WTC11 (cell line): ENCODE data around the gene TNFSF11. TPM values are rescaled to one million over a fixed set of nuclear protein-coding genes. Genes with fewer than 3 reads are reported as not detected.

ENCODE experiments used
- ATAC-seq: fragments of 200-7000 bp; cut with Tn5 transposase; 2 replicates; pipeline ENCODE4 v1.10.0; 2021; ENCODE audit warnings: mild to moderate bottlenecking, moderate library complexity
- CTCF ChIA-PET: fragments of 300-600 bp; sonication (Branson Sonifier 250); formaldehyde crosslinking; loops from one replicate; lab custom pipeline; 2021; ENCODE audit warnings: antibody characterized with exemption; lab: Charles Lee
- POLR2A ChIA-PET: fragments of 350-600 bp; sonication (Branson Sonifier 250); formaldehyde crosslinking; loops from one replicate; lab custom pipeline; 2021; ENCODE audit warnings: antibody characterized with exemption; lab: Charles Lee
- DNase-seq: peaks from one replicate; pipeline ENCODE4 v3.0.0; 2021; ENCODE audit warnings: low spot score
- H3K27ac Mint-ChIP-seq: 2 replicates; pipeline ENCODE4 v1.8.0; 2021; ENCODE audit warnings: mixed read lengths
- H3K27me3 Mint-ChIP-seq: 2 replicates; pipeline ENCODE4 v1.8.0; 2021; ENCODE audit warnings: low read depth, mild to moderate bottlenecking, moderate library complexity, mixed read lengths
- H3K36me3 Mint-ChIP-seq: 2 replicates; pipeline ENCODE4 v1.8.0; 2021; ENCODE audit warnings: mixed read lengths
- H3K4me1 Mint-ChIP-seq: 2 replicates; pipeline ENCODE4 v1.8.0; 2022; ENCODE audit warnings: mixed read lengths
- H3K4me3 Mint-ChIP-seq: 2 replicates; pipeline ENCODE4 v1.8.0; 2021; ENCODE audit warnings: mild to moderate bottlenecking, moderate library complexity, mixed read lengths
- H3K9me3 Mint-ChIP-seq: 2 replicates; pipeline ENCODE4 v1.8.0; 2021; ENCODE audit warnings: mixed read lengths
- ARID4B ChIP-seq: sonication (generic); formaldehyde crosslinking; IDR thresholded peaks from 2 replicates; pipeline ENCODE4 v1.8.0; 2023; ENCODE audit warnings: missing genetic modification reagents, mild to moderate bottlenecking, borderline replicate concordance
- CREB1 ChIP-seq: sonication (generic); formaldehyde crosslinking; IDR thresholded peaks from 2 replicates; pipeline ENCODE4 v1.8.0; 2023; ENCODE audit warnings: mild to moderate bottlenecking, missing genetic modification reagents
- E2F4 ChIP-seq: sonication (generic); formaldehyde crosslinking; IDR thresholded peaks from 2 replicates; pipeline ENCODE4 v1.8.1; 2022; ENCODE audit warnings: low read depth, mild to moderate bottlenecking, moderate library complexity, missing genetic modification reagents, borderline replicate concordance
- E2F5 ChIP-seq: sonication (generic); formaldehyde crosslinking; IDR thresholded peaks from 2 replicates; pipeline ENCODE4 v1.8.1; 2022; ENCODE audit warnings: mild to moderate bottlenecking, moderate library complexity, missing genetic modification reagents
- ELF4 ChIP-seq: sonication (generic); formaldehyde crosslinking; IDR thresholded peaks from 2 replicates; pipeline ENCODE4 v1.8.1; 2022; ENCODE audit warnings: low read depth, mild to moderate bottlenecking, moderate library complexity, missing genetic modification reagents
- GTF2I ChIP-seq: fragments of 250-450 bp; sonication (Bioruptor Pico); conservative IDR thresholded peaks from 2 replicates; pipeline ENCODE4 v1.4.0; 2021; ENCODE audit warnings: mild to moderate bottlenecking
- NFATC4 ChIP-seq: fragments of 250-450 bp; sonication (Bioruptor Pico); IDR thresholded peaks from 2 replicates; pipeline ENCODE4 v1.9.0; 2021; ENCODE audit warnings: mild to moderate bottlenecking
- NR2C2 ChIP-seq: sonication (generic); formaldehyde crosslinking; IDR thresholded peaks from 2 replicates; pipeline ENCODE4 v1.8.0; 2022; ENCODE audit warnings: mild to moderate bottlenecking, missing genetic modification reagents
- PREB ChIP-seq: sonication (generic); formaldehyde crosslinking; IDR thresholded peaks from 2 replicates; pipeline ENCODE4 v1.8.1; 2022; ENCODE audit warnings: mild to moderate bottlenecking, missing genetic modification reagents, moderate library complexity, borderline replicate concordance
- RELA ChIP-seq: sonication (generic); formaldehyde crosslinking; IDR thresholded peaks from 2 replicates; pipeline ENCODE4 v1.8.1; 2022; ENCODE audit warnings: missing genetic modification reagents, mild to moderate bottlenecking, borderline replicate concordance
- SP1 ChIP-seq: sonication (generic); formaldehyde crosslinking; conservative IDR thresholded peaks from 2 replicates; pipeline ENCODE4 v1.8.1; 2022; ENCODE audit warnings: missing genetic modification reagents
- TEAD1 ChIP-seq: sonication (generic); formaldehyde crosslinking; IDR thresholded peaks from 2 replicates; pipeline ENCODE4 v1.8.0; 2022; ENCODE audit warnings: mild to moderate bottlenecking, missing genetic modification reagents
- ZNF121 ChIP-seq: sonication (generic); formaldehyde crosslinking; IDR thresholded peaks from 2 replicates; pipeline ENCODE4 v1.8.0; 2023; ENCODE audit warnings: missing genetic modification reagents
- ZNF232 ChIP-seq: sonication (generic); formaldehyde crosslinking; IDR thresholded peaks from 2 replicates; pipeline ENCODE4 v1.8.0; 2022; ENCODE audit warnings: mild to moderate bottlenecking, missing genetic modification reagents
- ZNF416 ChIP-seq: fragments of 250-450 bp; sonication (Bioruptor Pico); IDR thresholded peaks from 2 replicates; pipeline ENCODE4 v1.9.0; 2021; ENCODE audit warnings: mild to moderate bottlenecking, inconsistent platforms
- ZNF512 ChIP-seq: sonication (generic); formaldehyde crosslinking; IDR thresholded peaks from 2 replicates; pipeline ENCODE4 v1.8.1; 2022; ENCODE audit warnings: missing genetic modification reagents, borderline replicate concordance
- total RNA-seq: library from RNA; stranded (reverse); gene quantifications from 3 replicates; pipeline ENCODE4 v1.2.3, GENCODE V29; 2021
- TF ChIP-seq, protein P1 (sequence below): sonication (generic); formaldehyde crosslinking; IDR thresholded peaks from 2 replicates; pipeline ENCODE4 v1.8.1; 2023; ENCODE audit warnings: mild to moderate bottlenecking, missing genetic modification reagents, moderate library complexity
- TF ChIP-seq, protein P2 (sequence below): fragments of 250-450 bp; sonication (Bioruptor Pico); IDR thresholded peaks from 2 replicates; pipeline ENCODE4 v1.9.0; 2021; ENCODE audit warnings: mild to moderate bottlenecking
- TF ChIP-seq, protein P3 (sequence below): fragments of 250-450 bp; sonication (Bioruptor Pico); IDR thresholded peaks from 2 replicates; pipeline ENCODE4 v1.9.0; 2021; ENCODE audit warnings: mild to moderate bottlenecking, borderline replicate concordance

TNFSF11 gene
- total RNA-seq, 1 experiment from 2014 or later, result 6.1 TPM

DNA sequence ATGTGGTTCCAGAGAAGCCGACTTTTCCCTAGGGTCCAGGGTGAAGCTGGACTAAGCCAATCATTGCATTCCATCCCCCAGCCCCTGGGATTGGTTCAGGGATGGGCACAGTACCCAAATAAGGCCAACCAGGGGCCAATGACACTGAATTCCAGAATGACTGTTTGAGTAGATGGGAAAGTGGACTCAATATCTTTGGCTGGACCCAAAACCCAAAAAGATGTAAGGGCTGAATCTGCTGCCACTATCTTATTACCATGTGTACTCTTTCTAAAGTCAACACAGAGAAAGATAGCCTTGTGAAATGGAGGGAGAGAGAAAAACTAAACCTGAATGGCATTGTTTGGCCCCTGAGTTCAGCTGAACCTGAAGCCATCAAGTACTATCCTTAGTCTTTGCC, 39.2 kb upstream of the TNFSF11 start:
- ChIA-PET CTCF (no interaction called here), POLR2A (no interaction called here)
- peaks cover 18% of the 10 kb centered on the region for H3K4me1 Mint-ChIP-seq
- H3K9me3 Mint-ChIP-seq, result peaks cover 14% of the 10 kb centered on the region
- 0 out of 2 replicates have a peak, but pooled peaks cover under 1% of the 10 kb centered on the region for H3K36me3 Mint-ChIP-seq
- DNase-seq (no peak), ATAC-seq (no peak)
- no peak overlapping the region for H3K27ac Mint-ChIP-seq
- H3K27me3 Mint-ChIP-seq, result no peaks in the 10 kb centered on the region; the same call in 1 of the 2 replicates
- H3K4me3 Mint-ChIP-seq, result no peak overlapping the region
- TF ChIP-seq CREB1 (CRISPR knock-in tag), result no peak
- TF ChIP-seq, protein P1, sequence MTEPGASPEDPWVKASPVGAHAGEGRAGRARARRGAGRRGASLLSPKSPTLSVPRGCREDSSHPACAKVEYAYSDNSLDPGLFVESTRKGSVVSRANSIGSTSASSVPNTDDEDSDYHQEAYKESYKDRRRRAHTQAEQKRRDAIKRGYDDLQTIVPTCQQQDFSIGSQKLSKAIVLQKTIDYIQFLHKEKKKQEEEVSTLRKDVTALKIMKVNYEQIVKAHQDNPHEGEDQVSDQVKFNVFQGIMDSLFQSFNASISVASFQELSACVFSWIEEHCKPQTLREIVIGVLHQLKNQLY, result no peak

GRCh38 chr13:42538996-42539395, 35.0 kb upstream of the TNFSF11 start:
- no peaks in the 10 kb centered on the region; the same call in 1 of the 2 replicates for H3K27me3 Mint-ChIP-seq
- no peaks in the 10 kb centered on the region for H3K36me3 Mint-ChIP-seq
- no peak overlapping the region for H3K4me3 Mint-ChIP-seq
- ATAC-seq (no peak), DNase-seq (no peak)
- POLR2A ChIA-PET, result interaction anchor here (0.8 kb wide), 1 partner anchor 25 kb away, joined by 3 read pairs; no protein-coding TSS in a partner anchor
- no peak overlapping the region for H3K27ac Mint-ChIP-seq
- peaks cover 28% of the 10 kb centered on the region for H3K4me1 Mint-ChIP-seq
- H3K9me3 Mint-ChIP-seq, result 0 out of 2 replicates have a peak, but pooled peaks cover 6% of the 10 kb centered on the region
- CTCF ChIA-PET, result no interaction called here
- no peak for TF ChIP-seq ZNF121 (CRISPR knock-in tag)
- no peak for TF ChIP-seq ZNF512 (CRISPR knock-in tag)
- TF ChIP-seq E2F5 (CRISPR knock-in tag), result no peak
- no peak for TF ChIP-seq GTF2I (CRISPR knock-in tag)
- TF ChIP-seq ELF4, result no peak
- TF ChIP-seq TEAD1 (CRISPR knock-in tag), result no peak
- TF ChIP-seq NR2C2 (CRISPR knock-in tag), result no peak
- TF ChIP-seq, protein P1, result no peak
- no peak for TF ChIP-seq SP1 (CRISPR knock-in tag)
- TF ChIP-seq, protein P2, sequence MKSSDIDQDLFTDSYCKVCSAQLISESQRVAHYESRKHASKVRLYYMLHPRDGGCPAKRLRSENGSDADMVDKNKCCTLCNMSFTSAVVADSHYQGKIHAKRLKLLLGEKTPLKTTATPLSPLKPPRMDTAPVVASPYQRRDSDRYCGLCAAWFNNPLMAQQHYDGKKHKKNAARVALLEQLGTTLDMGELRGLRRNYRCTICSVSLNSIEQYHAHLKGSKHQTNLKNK, result no peak
- no peak for TF ChIP-seq ZNF232 (CRISPR knock-in tag)
- no peak for TF ChIP-seq RELA (CRISPR knock-in tag)
- TF ChIP-seq NFATC4 (CRISPR knock-in tag), result no peak
- TF ChIP-seq, protein P3, sequence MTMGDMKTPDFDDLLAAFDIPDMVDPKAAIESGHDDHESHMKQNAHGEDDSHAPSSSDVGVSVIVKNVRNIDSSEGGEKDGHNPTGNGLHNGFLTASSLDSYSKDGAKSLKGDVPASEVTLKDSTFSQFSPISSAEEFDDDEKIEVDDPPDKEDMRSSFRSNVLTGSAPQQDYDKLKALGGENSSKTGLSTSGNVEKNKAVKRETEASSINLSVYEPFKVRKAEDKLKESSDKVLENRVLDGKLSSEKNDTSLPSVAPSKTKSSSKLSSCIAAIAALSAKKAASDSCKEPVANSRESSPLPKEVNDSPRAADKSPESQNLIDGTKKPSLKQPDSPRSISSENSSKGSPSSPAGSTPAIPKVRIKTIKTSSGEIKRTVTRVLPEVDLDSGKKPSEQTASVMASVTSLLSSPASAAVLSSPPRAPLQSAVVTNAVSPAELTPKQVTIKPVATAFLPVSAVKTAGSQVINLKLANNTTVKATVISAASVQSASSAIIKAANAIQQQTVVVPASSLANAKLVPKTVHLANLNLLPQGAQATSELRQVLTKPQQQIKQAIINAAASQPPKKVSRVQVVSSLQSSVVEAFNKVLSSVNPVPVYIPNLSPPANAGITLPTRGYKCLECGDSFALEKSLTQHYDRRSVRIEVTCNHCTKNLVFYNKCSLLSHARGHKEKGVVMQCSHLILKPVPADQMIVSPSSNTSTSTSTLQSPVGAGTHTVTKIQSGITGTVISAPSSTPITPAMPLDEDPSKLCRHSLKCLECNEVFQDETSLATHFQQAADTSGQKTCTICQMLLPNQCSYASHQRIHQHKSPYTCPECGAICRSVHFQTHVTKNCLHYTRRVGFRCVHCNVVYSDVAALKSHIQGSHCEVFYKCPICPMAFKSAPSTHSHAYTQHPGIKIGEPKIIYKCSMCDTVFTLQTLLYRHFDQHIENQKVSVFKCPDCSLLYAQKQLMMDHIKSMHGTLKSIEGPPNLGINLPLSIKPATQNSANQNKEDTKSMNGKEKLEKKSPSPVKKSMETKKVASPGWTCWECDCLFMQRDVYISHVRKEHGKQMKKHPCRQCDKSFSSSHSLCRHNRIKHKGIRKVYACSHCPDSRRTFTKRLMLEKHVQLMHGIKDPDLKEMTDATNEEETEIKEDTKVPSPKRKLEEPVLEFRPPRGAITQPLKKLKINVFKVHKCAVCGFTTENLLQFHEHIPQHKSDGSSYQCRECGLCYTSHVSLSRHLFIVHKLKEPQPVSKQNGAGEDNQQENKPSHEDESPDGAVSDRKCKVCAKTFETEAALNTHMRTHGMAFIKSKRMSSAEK (CRISPR knock-in tag), result no peak
- TF ChIP-seq E2F4 (CRISPR knock-in tag), result no peak
- no peak for TF ChIP-seq PREB (CRISPR knock-in tag)
- no peak for TF ChIP-seq ZNF416
- no peak for TF ChIP-seq ARID4B (CRISPR knock-in tag)
